Heart left ventricle (tissue), 16 donors: ENCODE results near the gene MGA. TPM values are rescaled to one million over a fixed set of nuclear protein-coding genes. Genes with fewer than 3 reads are reported as not detected.

Source experiments
- ATAC-seq, 4 donors: fragments of 200-7000 bp; cut with Tn5 transposase; one replicate each; pipeline ENCODE4 v1.9.1; 2020 to 2022; ENCODE audit warnings: moderate library complexity in 4 of 4, mild to moderate bottlenecking in 3 of 4, moderate number of reproducible peaks in 1 of 4
- DNase-seq, 5 donors: peaks; one replicate each; pipeline ENCODE4 v3.0.0-alpha.2; 2020
- H3K27ac ChIP-seq, 12 donors: fragments of 200-600 bp; sonication (generic) in 4 of 12; one replicate each; pipeline versions ENCODE4 v1.5.0 to v1.8.0; 2016 to 2022; ENCODE audit warnings: mild to moderate bottlenecking in 2 of 12
- H3K27me3 ChIP-seq, 9 donors: fragments of 200-600 bp; sonication (generic) in 2 of 9; one replicate each; pipeline versions ENCODE4 v1.5.1 to v1.8.0; 2016 to 2022; ENCODE audit warnings: mild to moderate bottlenecking in 3 of 9
- H3K36me3 ChIP-seq, 9 donors: fragments of 200-600 bp; sonication (generic) in 2 of 9; one replicate each; pipeline versions ENCODE4 v1.5.0 to v1.8.0; 2018 to 2022; ENCODE audit warnings: mild to moderate bottlenecking in 2 of 9
- H3K4me1 ChIP-seq, 12 donors: fragments of 200-600 bp; sonication (generic) in 4 of 12; one replicate each; pipeline versions ENCODE4 v1.5.0 to v1.8.0; 2016 to 2022; ENCODE audit warnings: mild to moderate bottlenecking in 3 of 12
- H3K4me3 ChIP-seq, 12 donors: fragments of 200-600 bp; sonication (generic) in 4 of 12; one replicate each; pipeline versions ENCODE4 v1.5.0 to v1.8.0; 2017 to 2022; ENCODE audit warnings: mild to moderate bottlenecking in 9 of 12, moderate library complexity in 4 of 12
- H3K9me3 ChIP-seq, 12 donors: fragments of 200-600 bp; sonication (generic) in 4 of 12; one replicate each; pipeline versions ENCODE4 v1.5.0 to v1.8.0; 2016 to 2022; ENCODE audit warnings: mild to moderate bottlenecking in 1 of 12
- CTCF ChIP-seq, 12 donors: fragments of 200-600 bp; sonication (generic) in 4 of 12; IDR thresholded peaks; one replicate each; pipeline versions ENCODE4 v1.5.0 to v1.8.0; 2018 to 2022; ENCODE audit warnings: antibody characterized with exemption in 12 of 12, mild to moderate bottlenecking in 5 of 12
- POLR2A ChIP-seq, 2 donors: fragments of 450-650 bp; IDR thresholded peaks; one replicate each; pipeline ENCODE4 v1.6.1; 2017; ENCODE audit warnings: antibody characterized with exemption in 2 of 2, mild to moderate bottlenecking in 2 of 2, moderate library complexity in 2 of 2
- WGBS, 4 donors: extraction: QIAGEN DNeasy Blood & Tissue Kit in 2 of 4; methylation state at CpG; one replicate each; pipeline versions ENCODE4 v1.1.5 to v1.1.7; 2013 to 2018; 5-methylcytosine and 5-hydroxymethylcytosine counted together
- intact Hi-C, 10 donors: fragments of 100-400 bp; cut with DNase I; formaldehyde crosslinking; loops; one replicate each; pipeline versions ENCODE4 v1.11.1 to v1.14.2; 2022
- polyA plus RNA-seq, 2 donors: library from polyadenylated mRNA; stranded (reverse); fragments of 200-250 nt; gene quantifications; one replicate each; pipeline ENCODE4 v1.2.3, GENCODE V29; 2013
- total RNA-seq, 9 donors: library from RNA; depleted of rRNA in 2 of 9; stranded (reverse); fragments of >200 nt in 2 of 9; fragmentation: NEBNext Ultra II Directional in 3 of 9; extraction: Animal tissue kit (Norgen Biotek cat#: 25700) in 3 of 9; gene quantifications; one replicate each; pipeline versions ENCODE4 v1.1.0 to v1.2.4, GENCODE V29; 2016 to 2023
- donor health status: ischemic (EF 13 %, LVEDD 7.1; RV severe dilation, severe dysfunction).
- donor health status: healthy with polysubstance abuse.
- donor health status: DM: no; HTN: yes; CAD: no.
- donor health status: DM: no; HTN: no; CAD: no.
- donor health status: ischemic (EF 25% LVEDD 6.9; RV normal size, moderate dysfunction).
- donor health status: ischemic (EF 25% LVEDD 5.7; RV mildly dilated, moderate dysfunction).
- donor health status: healthy.
- donor health status: DM: yes; HTN: yes; CAD: no.
- donor health status: ischemic (EF 35%, LVEDD 5.7; RV mildly dilated, moderate dysfunction).
- donor health status: nonischemic (EF 11% LVEDD 7.7; RV severe dilation, severe dysfunction).
- donor health status: DM: yes; HTN: yes; CAD: no.
- donor health status: PGD.
- donor health status: ischemic (EF 29% LVEDD 5.4; RV normal size, mild dysfunction).
- donor health status: nonischemic (EF 23%, LVEDD 6.1; RV moderate dilation, normal function).

MGA gene
- total and polyA plus RNA-seq, 11 donors = 5.3 to 58.7 (median 34.5) TPM

- H3K27me3 ChIP-seq = no peaks in the 10 kb centered on the region
- TF ChIP-seq POLR2A (IDR thresholded peaks at IDR 0.05) (no peak), CTCF (IDR thresholded peaks at IDR 0.05) (no peak)
- no peaks in the 10 kb centered on the region for H3K36me3 ChIP-seq
- no peak for ATAC-seq
- peaks cover 3 to 63% (median 45%) of the 10 kb centered on the region in 12 donors for H3K4me1 ChIP-seq
- DNase-seq = no peak
- WGBS, 4 donors = 36 to 63% (median 55%) methylated on average over 1 of the region's 1 CpG
- no peaks in the 10 kb centered on the region for H3K9me3 ChIP-seq
- H3K4me3 ChIP-seq = no peak overlapping the region
- H3K27ac ChIP-seq = no peak overlapping the region
- intact Hi-C loops = loop anchor here in 3 of 10 donors (10.0 kb wide), 3 partner anchors 117 to 277 kb away; partner anchors contain the start of gene SPTBN5 (in 1 of the 3)
Observed at GRCh38 chr15:41777421-41777973, 117.3 kb downstream of the MGA start.

GRCh38 chr15:41778521-41778920 is 118.3 kb downstream of the MGA start:
- 80 to 98% (median 85%) methylated on average over 1 of the region's 1 CpG for WGBS, 4 donors
- H3K9me3 ChIP-seq = no peaks in the 10 kb centered on the region
- ATAC-seq (no peak), DNase-seq (no peak)
- peak overlapping the region in 1 of 12 donors; percentile 12 for H3K27ac ChIP-seq
- H3K4me1 ChIP-seq = peaks cover 3 to 58% (median 36%) of the 10 kb centered on the region in 12 donors
- intact Hi-C loops = loop anchor here in 3 of 10 donors (10.0 kb wide), 3 partner anchors 116 to 276 kb away; partner anchors contain the start of gene SPTBN5 (in 1 of the 3)
- TF ChIP-seq POLR2A (IDR thresholded peaks at IDR 0.05) (no peak), CTCF (IDR thresholded peaks at IDR 0.05) (no peak)
- no peak overlapping the region for H3K4me3 ChIP-seq
- H3K27me3 ChIP-seq = no peaks in the 10 kb centered on the region
- H3K36me3 ChIP-seq = no peaks in the 10 kb centered on the region

- Histone ChIP-seq H3K9me3 (no peaks in the 10 kb centered on the region), H3K4me3 (no peak overlapping the region), H3K4me1 (peaks cover 3 to 53% (median 32%) of the 10 kb centered on the region in 12 donors), H3K27ac (peak overlapping the region in 6 of 12 donors; percentile 6 to 49 (median 28)), H3K36me3 (no peaks in the 10 kb centered on the region), H3K27me3 (no peaks in the 10 kb centered on the region)
- WGBS, 4 donors = 58 to 72% (median 64%) methylated on average over 4 of the region's 4 CpGs
- ATAC-seq (peak in 3 of 4 donors; percentile 72 to 84 (median 83)), DNase-seq (no peak)
- intact Hi-C loops = loop anchor here in 3 of 10 donors (10.0 kb wide), 3 partner anchors 115 to 275 kb away; partner anchors contain the start of gene SPTBN5 (in 1 of the 3)
- TF ChIP-seq CTCF (IDR thresholded peaks at IDR 0.05) = no peak
- TF ChIP-seq POLR2A (IDR thresholded peaks at IDR 0.05) = no peak
Observed at GRCh38 chr15:41779662-41780157, 119.5 kb downstream of the MGA start.

GRCh38 chr15:41780266-41780665 is 120.1 kb downstream of the MGA start:
- intact Hi-C loops = no loop called here
- no peaks in the 10 kb centered on the region for H3K27me3 ChIP-seq
- no peak for TF ChIP-seq CTCF (IDR thresholded peaks at IDR 0.05)
- ATAC-seq (no peak), DNase-seq (no peak)
- no peaks in the 10 kb centered on the region for H3K9me3 ChIP-seq
- H3K27ac ChIP-seq = peak overlapping the region in 7 of 12 donors; percentile 6 to 49 (median 32)
- H3K36me3 ChIP-seq = no peaks in the 10 kb centered on the region
- H3K4me3 ChIP-seq = no peak overlapping the region
- H3K4me1 ChIP-seq = peaks cover 3 to 48% (median 28%) of the 10 kb centered on the region in 12 donors
- WGBS, 4 donors = 48 to 54% (median 51%) methylated on average over 2 of the region's 2 CpGs
